ENCODE measurements around the gene PTPN13. TPM values are rescaled to one million over a fixed set of nuclear protein-coding genes. Genes with fewer than 3 reads are reported as not detected.

PTPN13 gene
- total and polyA plus RNA-seq, 4 donors, result 0.36 to 3.2 (median 1.2) TPM

GRCh38 chr4:86600007-86600653 is 6.0 kb downstream of the PTPN13 start:
- Histone ChIP-seq H3K27ac (ENCODE audit: low read depth in 1 of 2, low read length in 2 of 2) (no peak overlapping the region), H3K27me3 (ENCODE audit: control insufficient read depth in 4 of 4, insufficient read depth in 4 of 4, low read length in 3 of 4) (peaks cover 0 to 2% (median 0%) of the 10 kb centered on the region in 4 donors), H3K36me3 (ENCODE audit: control insufficient read depth in 4 of 4, insufficient read depth in 3 of 4, low read depth in 1 of 4, low read length in 3 of 4) (no peaks in the 10 kb centered on the region), H3K4me3 (ENCODE audit: low read depth in 1 of 3, low read length in 3 of 3) (no peak overlapping the region), H3K4me1 (ENCODE audit: control insufficient read depth in 4 of 4, insufficient read depth in 4 of 4, low read length in 3 of 4) (peaks cover 0 to 1% (median under 1%) of the 10 kb centered on the region in 4 donors), H3K9ac (ENCODE audit: low read depth in 1 of 2, low read length in 2 of 2) (no peak overlapping the region), H3K9me3 (ENCODE audit: control insufficient read depth in 4 of 4, low read length in 3 of 4) (no peaks in the 10 kb centered on the region)
- TF ChIP-seq YY1 (IDR thresholded peaks at IDR 0.05), result no peak
- no peak for TF ChIP-seq GABPA (IDR thresholded peaks at IDR 0.05 in 1 of 2, conservative IDR thresholded peaks at IDR 0.05 in 1 of 2)
- TF ChIP-seq HNF4A (conservative IDR thresholded peaks at IDR 0.05), result no peak
- TF ChIP-seq RXRA (IDR thresholded peaks at IDR 0.05), result no peak
- TF ChIP-seq SP1 (IDR thresholded peaks at IDR 0.05), result no peak
- no peak for TF ChIP-seq REST (IDR thresholded peaks at IDR 0.05)
- DNase-seq (ENCODE audit: low spot score), result no peak
- 80% methylated on average over 1 of the region's 1 CpG for WGBS

GRCh38 chr4:86603311-86603885 is 9.3 kb downstream of the PTPN13 start:
- H3K9me3 ChIP-seq (ENCODE audit: control insufficient read depth in 4 of 4, low read length in 3 of 4), result no peaks in the 10 kb centered on the region
- H3K36me3 ChIP-seq (ENCODE audit: control insufficient read depth in 4 of 4, insufficient read depth in 3 of 4, low read depth in 1 of 4, low read length in 3 of 4), result no peaks in the 10 kb centered on the region
- H3K27ac ChIP-seq (ENCODE audit: low read depth in 1 of 2, low read length in 2 of 2), result no peak overlapping the region
- TF ChIP-seq GABPA (IDR thresholded peaks at IDR 0.05 in 1 of 2, conservative IDR thresholded peaks at IDR 0.05 in 1 of 2) (no peak), ATF3 (IDR thresholded peaks at IDR 0.05) (no peak), TAF1 (conservative IDR thresholded peaks at IDR 0.05) (no peak), FOXA2 (IDR thresholded peaks at IDR 0.05) (no peak), RXRA (IDR thresholded peaks at IDR 0.05) (no peak), YY1 (IDR thresholded peaks at IDR 0.05) (no peak), SP1 (IDR thresholded peaks at IDR 0.05) (no peak), REST (IDR thresholded peaks at IDR 0.05) (no peak), EGR1 (IDR thresholded peaks at IDR 0.05; ENCODE audit: low read depth in 2 of 2) (no peak), NR2F2 (IDR thresholded peaks at IDR 0.05) (no peak), RAD21 (IDR thresholded peaks at IDR 0.05) (no peak), HNF4G (IDR thresholded peaks at IDR 0.05) (no peak)
- TF ChIP-seq, protein P1, sequence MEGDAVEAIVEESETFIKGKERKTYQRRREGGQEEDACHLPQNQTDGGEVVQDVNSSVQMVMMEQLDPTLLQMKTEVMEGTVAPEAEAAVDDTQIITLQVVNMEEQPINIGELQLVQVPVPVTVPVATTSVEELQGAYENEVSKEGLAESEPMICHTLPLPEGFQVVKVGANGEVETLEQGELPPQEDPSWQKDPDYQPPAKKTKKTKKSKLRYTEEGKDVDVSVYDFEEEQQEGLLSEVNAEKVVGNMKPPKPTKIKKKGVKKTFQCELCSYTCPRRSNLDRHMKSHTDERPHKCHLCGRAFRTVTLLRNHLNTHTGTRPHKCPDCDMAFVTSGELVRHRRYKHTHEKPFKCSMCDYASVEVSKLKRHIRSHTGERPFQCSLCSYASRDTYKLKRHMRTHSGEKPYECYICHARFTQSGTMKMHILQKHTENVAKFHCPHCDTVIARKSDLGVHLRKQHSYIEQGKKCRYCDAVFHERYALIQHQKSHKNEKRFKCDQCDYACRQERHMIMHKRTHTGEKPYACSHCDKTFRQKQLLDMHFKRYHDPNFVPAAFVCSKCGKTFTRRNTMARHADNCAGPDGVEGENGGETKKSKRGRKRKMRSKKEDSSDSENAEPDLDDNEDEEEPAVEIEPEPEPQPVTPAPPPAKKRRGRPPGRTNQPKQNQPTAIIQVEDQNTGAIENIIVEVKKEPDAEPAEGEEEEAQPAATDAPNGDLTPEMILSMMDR (IDR thresholded peaks at IDR 0.05; ENCODE audit: low read depth, low read length, missing input control), result no peak
- H3K4me3 ChIP-seq (ENCODE audit: low read depth in 1 of 3, low read length in 3 of 3), result no peak overlapping the region
- no peaks in the 10 kb centered on the region for H3K27me3 ChIP-seq (ENCODE audit: control insufficient read depth in 4 of 4, insufficient read depth in 4 of 4, low read length in 3 of 4)
- H3K9ac ChIP-seq (ENCODE audit: low read depth in 1 of 2, low read length in 2 of 2), result no peak overlapping the region
- no peak for DNase-seq (ENCODE audit: low spot score)
- 88% methylated on average over 1 of the region's 1 CpG for WGBS
- H3K4me1 ChIP-seq (ENCODE audit: control insufficient read depth in 4 of 4, insufficient read depth in 4 of 4, low read length in 3 of 4), result no peaks in the 10 kb centered on the region

All from liver (tissue), 9 donors.